Measurements from ENCODE around the gene DGCR8. TPM values are rescaled to one million over a fixed set of nuclear protein-coding genes. Genes with fewer than 3 reads are reported as not detected.

DGCR8 gene
- total and polyA plus RNA-seq, 12 donors: 8.3 to 26.3 (median 14.0) TPM

DNA sequence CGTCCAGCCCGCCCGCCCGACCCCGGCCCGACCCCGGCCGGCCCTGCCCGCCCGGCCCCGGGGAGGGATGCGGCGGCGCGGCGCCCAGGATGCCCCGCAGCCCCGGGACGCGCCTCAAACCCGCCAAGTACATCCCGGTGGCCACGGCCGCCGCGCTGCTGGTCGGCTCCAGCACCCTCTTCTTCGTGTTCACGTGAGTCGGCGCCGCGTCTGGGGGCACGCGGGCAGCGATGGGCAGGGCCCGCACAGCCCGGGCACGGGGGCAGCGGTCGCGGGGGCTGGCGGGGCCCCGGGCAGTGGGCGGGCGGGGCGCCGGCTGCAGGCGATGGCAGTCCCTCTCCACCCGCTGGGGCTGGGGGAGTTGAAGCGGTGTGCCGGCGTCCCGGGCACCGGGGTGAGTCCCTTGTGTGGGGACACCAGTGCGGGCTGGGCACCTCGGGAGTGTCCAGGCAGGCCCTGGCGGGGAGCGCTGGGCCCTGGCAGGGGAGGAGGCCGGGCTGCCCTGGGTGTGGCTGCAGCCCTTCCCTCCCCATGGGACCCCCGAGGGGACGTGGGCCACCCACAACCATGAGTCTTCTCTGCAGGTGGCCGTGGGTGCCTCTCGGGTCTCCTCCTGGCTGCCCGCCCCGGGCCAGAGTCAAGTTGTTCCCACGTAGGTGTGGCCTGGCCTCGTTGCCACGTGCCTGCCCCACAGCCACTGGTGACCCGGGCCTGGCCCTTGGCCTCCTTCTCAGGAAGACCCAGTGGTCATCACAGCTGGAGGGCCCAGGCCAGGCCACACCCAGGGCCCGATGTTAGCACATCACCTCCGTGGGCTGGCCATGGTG lies 52.0 kb downstream of the DGCR8 start:
- Histone ChIP-seq H3K36me3 (peaks cover 0 to 11% (median 5%) of the 10 kb centered on the region in 9 donors), H3K27ac (peak overlapping the region; percentile 28 to 100 (median 76)), H3K9me3 (no peaks in the 10 kb centered on the region), H3K27me3 (no peaks in the 10 kb centered on the region), H3K4me3 (peak overlapping the region; percentile 82 to 99 (median 94)), H3K4me1 (peaks cover 45 to 69% (median 57%) of the 10 kb centered on the region in 9 donors)
- DNase-seq: peak; percentile 38 to 46
- WGBS, 2 donors: 1 to 2% methylated on average over 57 to 72 of the region's 72 CpGs
- TF ChIP-seq, protein P1, sequence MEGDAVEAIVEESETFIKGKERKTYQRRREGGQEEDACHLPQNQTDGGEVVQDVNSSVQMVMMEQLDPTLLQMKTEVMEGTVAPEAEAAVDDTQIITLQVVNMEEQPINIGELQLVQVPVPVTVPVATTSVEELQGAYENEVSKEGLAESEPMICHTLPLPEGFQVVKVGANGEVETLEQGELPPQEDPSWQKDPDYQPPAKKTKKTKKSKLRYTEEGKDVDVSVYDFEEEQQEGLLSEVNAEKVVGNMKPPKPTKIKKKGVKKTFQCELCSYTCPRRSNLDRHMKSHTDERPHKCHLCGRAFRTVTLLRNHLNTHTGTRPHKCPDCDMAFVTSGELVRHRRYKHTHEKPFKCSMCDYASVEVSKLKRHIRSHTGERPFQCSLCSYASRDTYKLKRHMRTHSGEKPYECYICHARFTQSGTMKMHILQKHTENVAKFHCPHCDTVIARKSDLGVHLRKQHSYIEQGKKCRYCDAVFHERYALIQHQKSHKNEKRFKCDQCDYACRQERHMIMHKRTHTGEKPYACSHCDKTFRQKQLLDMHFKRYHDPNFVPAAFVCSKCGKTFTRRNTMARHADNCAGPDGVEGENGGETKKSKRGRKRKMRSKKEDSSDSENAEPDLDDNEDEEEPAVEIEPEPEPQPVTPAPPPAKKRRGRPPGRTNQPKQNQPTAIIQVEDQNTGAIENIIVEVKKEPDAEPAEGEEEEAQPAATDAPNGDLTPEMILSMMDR (IDR thresholded peaks at IDR 0.05): no peak
- intact Hi-C loops (cut with DNase I): loop anchor here in 1 of 10 donors (10.0 kb wide), 1 partner anchor 167 kb away; no protein-coding TSS in a partner anchor
- ATAC-seq: peak in 2 of 8 donors; percentile 5 to 6

- no peaks in the 10 kb centered on the region for H3K27me3 ChIP-seq
- H3K36me3 ChIP-seq: peaks cover 0 to 4% (median 0%) of the 10 kb centered on the region in 9 donors
- ATAC-seq (no peak), DNase-seq (no peak)
- intact Hi-C loops (cut with DNase I): loop anchor here in 1 of 10 donors (10.0 kb wide), 1 partner anchor 168 kb away; no protein-coding TSS in a partner anchor
- peak overlapping the region in 7 of 10 donors; percentile 65 to 100 (median 77) for H3K27ac ChIP-seq
- 44 to 57% methylated on average over 16 of the region's 16 CpGs for WGBS, 2 donors
- H3K9me3 ChIP-seq: no peaks in the 10 kb centered on the region
- H3K4me1 ChIP-seq: peaks cover 52 to 76% (median 64%) of the 10 kb centered on the region in 9 donors
- TF ChIP-seq, protein P1 (IDR thresholded peaks at IDR 0.05): no peak
- peak overlapping the region; percentile 82 to 99 (median 94) for H3K4me3 ChIP-seq
Observed at GRCh38 chr22:20132686-20133246, 52.7 kb downstream of the DGCR8 start.

DNA sequence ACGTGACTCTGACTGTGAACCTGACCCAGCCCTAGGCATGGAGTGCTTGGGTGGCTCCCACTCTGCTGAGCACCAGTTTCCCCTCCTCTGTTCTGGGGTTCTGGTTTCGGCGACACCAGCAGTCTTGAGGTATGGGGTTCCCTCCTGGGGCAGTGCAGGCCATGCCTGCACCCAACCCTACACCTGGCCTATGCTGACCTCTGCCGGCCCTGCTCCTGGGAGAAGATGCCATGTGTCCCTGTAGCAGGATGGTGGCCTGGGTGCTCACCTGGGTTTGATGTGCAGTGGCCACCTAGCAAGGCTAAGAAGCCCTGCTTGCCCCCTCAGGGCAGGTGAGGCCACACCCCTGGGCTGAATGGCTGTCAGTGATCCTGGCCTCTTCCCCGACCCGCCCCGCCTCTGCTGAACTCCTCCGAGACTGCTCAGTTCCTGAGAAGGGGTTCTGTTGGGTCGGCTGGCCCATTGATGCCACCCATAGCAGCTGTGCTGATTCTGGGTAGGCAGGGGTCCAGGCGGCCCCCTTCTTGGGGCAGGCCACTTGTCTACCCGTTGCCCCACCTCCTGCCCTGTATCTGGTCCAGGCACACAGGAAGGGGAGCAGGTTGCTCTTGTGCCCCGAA lies 54.0 kb downstream of the DGCR8 start:
- Histone ChIP-seq H3K27me3 (no peaks in the 10 kb centered on the region), H3K27ac (no peak overlapping the region), H3K4me1 (peaks cover 62 to 88% (median 74%) of the 10 kb centered on the region in 9 donors), H3K9me3 (no peaks in the 10 kb centered on the region), H3K36me3 (no peaks in the 10 kb centered on the region), H3K4me3 (no peak overlapping the region)
- no peak for DNase-seq
- TF ChIP-seq, protein P1 (IDR thresholded peaks at IDR 0.05): no peak
- ATAC-seq: no peak
- WGBS, 2 donors: 73 to 76% methylated on average over 12 of the region's 12 CpGs
- intact Hi-C loops (cut with DNase I): loop anchor here in 1 of 10 donors (10.0 kb wide), 1 partner anchor 169 kb away; no protein-coding TSS in a partner anchor

DNA sequence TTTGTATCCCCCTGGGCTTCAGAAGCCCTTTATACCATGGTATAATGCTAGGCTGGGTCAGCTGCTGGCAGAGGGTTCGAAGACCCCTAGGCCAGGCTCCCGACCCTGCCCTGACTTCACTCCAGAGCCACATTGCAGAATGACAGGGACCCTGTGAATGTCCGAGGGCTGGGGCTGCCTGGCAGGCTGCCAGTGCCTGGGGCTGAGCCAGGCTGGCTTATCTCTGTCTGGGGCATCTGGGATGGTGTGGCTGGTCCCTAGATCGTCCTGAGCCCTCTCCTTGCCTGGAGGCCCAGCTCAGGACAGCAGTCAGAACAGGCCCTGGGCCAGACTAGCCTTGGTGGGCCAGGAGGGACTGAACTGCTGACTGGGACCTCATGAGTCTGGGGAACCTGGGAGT lies 55.2 kb downstream of the DGCR8 start:
- TF ChIP-seq, protein P1 (IDR thresholded peaks at IDR 0.05): no peak
- ATAC-seq: no peak
- intact Hi-C loops (cut with DNase I): loop anchor here in 1 of 10 donors (10.0 kb wide), 1 partner anchor 170 kb away; no protein-coding TSS in a partner anchor
- Histone ChIP-seq H3K4me1 (peaks cover 62 to 78% (median 73%) of the 10 kb centered on the region in 9 donors), H3K27me3 (no peaks in the 10 kb centered on the region), H3K27ac (peak overlapping the region in 7 of 10 donors; percentile 1 to 79 (median 41)), H3K36me3 (peaks cover 0 to 9% (median 0%) of the 10 kb centered on the region in 9 donors), H3K4me3 (no peak overlapping the region), H3K9me3 (no peaks in the 10 kb centered on the region)
- DNase-seq: no peak
- 22 to 46% methylated on average over 4 of the region's 4 CpGs for WGBS, 2 donors

Measured in heart right ventricle (tissue), 16 donors.